Right cardiac atrium (tissue), 5 donors: Measurements from ENCODE around the gene MAML3. TPM values are rescaled to one million over a fixed set of nuclear protein-coding genes. Genes with fewer than 3 reads are reported as not detected.

ENCODE experiments used
- ATAC-seq, 2 donors: fragments of 200-7000 bp; cut with Tn5 transposase; one replicate each; pipeline versions ENCODE4 v1.8.0 to v1.9.1; 2020; ENCODE audit warnings: moderate library complexity in 2 of 2, mild to moderate bottlenecking in 1 of 2
- DNase-seq, 3 donors: peaks; one replicate each; pipeline ENCODE4 v3.0.0-alpha.2; 2020
- H3K27ac ChIP-seq: one replicate; pipeline ENCODE4 v1.5.1; 2013; ENCODE audit warnings: mild to moderate bottlenecking, low read length, control low read depth, moderate library complexity
- H3K27me3 ChIP-seq: one replicate; pipeline ENCODE4 v1.6.1; 2013; ENCODE audit not compliant: control insufficient read depth, insufficient read depth
- H3K4me1 ChIP-seq: one replicate; pipeline ENCODE4 v1.6.1; 2013; ENCODE audit warnings: low read length; ENCODE audit not compliant: control insufficient read depth, insufficient read depth
- H3K4me3 ChIP-seq: one replicate; pipeline ENCODE4 v1.5.1; 2013; ENCODE audit warnings: low read length, control low read depth
- H3K9me3 ChIP-seq: one replicate; pipeline ENCODE4 v1.6.1; 2013; ENCODE audit warnings: low read length; ENCODE audit not compliant: control insufficient read depth
- WGBS: extraction: QIAGEN DNeasy Blood & Tissue Kit; methylation state at CpG from one replicate; pipeline ENCODE4 v1.1.7; 2013; 5-methylcytosine and 5-hydroxymethylcytosine counted together
- intact Hi-C, 4 donors: fragments of 100-400 bp; cut with DNase I; formaldehyde crosslinking; loops; one replicate each; pipeline versions ENCODE4 v1.11.0 to v1.14.0; 2022 to 2023
- polyA plus RNA-seq: library from polyadenylated mRNA; stranded (reverse); fragments of 200-250 nt; gene quantifications from one replicate; pipeline ENCODE4 v1.2.3, GENCODE V29; 2013
- total RNA-seq, 4 donors: library from RNA; stranded (reverse); fragmentation: NEBNext Ultra II Directional; extraction: Animal tissue kit (Norgen Biotek cat#: 25700); gene quantifications; one replicate each; pipeline ENCODE4 v1.2.1, GENCODE V29; 2021
- donor health status: healthy with polysubstance abuse.
- donor health status: DM: no; HTN: yes; CAD: no.
- donor health status: DM: no; HTN: no; CAD: no.
- donor health status: DM: no; HTN: yes; CAD: no; lungs with severe emphysema.
- donor health status: DM: yes; HTN: yes; CAD: no.

Gene MAML3
- total and polyA plus RNA-seq, 5 donors: 1.6 to 4.2 (median 3.2) TPM

- Histone ChIP-seq H3K27ac (peak overlapping the region; percentile 97), H3K27me3 (no peaks in the 10 kb centered on the region), H3K4me1 (peaks cover 30% of the 10 kb centered on the region), H3K9me3 (no peaks in the 10 kb centered on the region), H3K4me3 (no peak overlapping the region)
- intact Hi-C loops: loop anchor here in 1 of 4 donors (10.0 kb wide), 1 partner anchor 155 kb away; no protein-coding TSS in a partner anchor
- 14% methylated on average over 3 of the region's 3 CpGs for WGBS
- peak; percentile 68 to 78 for ATAC-seq
- peak in 1 of 3 donors; percentile 39 for DNase-seq
Observed at GRCh38 chr4:139919521-139919920, 234.5 kb downstream of the MAML3 start.

DNA sequence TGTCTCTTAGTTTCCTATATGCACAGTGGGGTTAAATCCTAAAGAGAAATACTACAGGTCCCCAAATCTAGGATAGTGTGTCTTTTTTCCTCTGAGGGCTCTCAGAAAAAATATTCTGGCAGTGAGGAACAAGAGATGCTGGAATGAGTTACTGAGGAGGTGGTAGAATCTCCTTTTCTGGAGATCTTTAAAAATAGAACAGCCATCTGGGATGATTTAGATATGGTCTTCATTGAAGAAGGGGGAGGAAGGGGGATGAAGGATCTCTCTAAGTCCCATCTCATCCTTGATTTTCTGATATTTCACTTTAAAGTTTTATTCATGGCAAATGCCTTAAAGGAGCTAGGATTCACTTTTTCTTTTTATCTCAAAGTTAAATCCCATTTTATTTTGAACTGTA lies 235.0 kb downstream of the MAML3 start:
- Histone ChIP-seq H3K27ac (peak overlapping the region; percentile 80), H3K4me3 (no peak overlapping the region), H3K9me3 (no peaks in the 10 kb centered on the region), H3K4me1 (peaks cover 30% of the 10 kb centered on the region), H3K27me3 (no peaks in the 10 kb centered on the region)
- intact Hi-C loops: loop anchor here in 1 of 4 donors (10.0 kb wide), 1 partner anchor 154 kb away; no protein-coding TSS in a partner anchor
- DNase-seq (no peak), ATAC-seq (no peak)

DNA sequence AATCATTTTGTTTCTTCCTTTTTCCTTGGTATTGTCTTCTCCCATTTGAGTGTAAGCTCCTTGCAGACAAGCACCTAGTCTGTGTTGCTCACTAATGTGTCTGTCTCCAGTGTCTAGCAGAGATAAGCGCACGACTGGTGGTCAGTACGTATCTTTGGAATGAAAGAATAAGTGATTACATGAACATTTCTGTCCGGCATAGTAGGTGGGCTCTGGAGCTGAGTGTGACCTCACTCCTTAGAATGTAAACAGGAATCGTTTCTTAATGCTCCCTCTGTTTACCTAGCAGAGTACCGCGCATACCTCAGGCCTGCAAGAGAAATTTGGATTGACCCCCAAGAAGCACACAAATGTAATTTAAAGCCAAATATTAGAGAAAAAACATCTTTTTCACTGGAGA lies 235.4 kb downstream of the MAML3 start:
- Histone ChIP-seq H3K27ac (peak overlapping the region; percentile 80), H3K4me3 (no peak overlapping the region), H3K9me3 (no peaks in the 10 kb centered on the region), H3K27me3 (no peaks in the 10 kb centered on the region), H3K4me1 (peaks cover 30% of the 10 kb centered on the region)
- ATAC-seq (no peak), DNase-seq (no peak)
- 67% methylated on average over 7 of the region's 7 CpGs for WGBS
- intact Hi-C loops: loop anchor here in 1 of 4 donors (10.0 kb wide), 1 partner anchor 154 kb away; no protein-coding TSS in a partner anchor

GRCh38 chr4:139917896-139918295 lies 236.1 kb downstream of the MAML3 start:
- Histone ChIP-seq H3K4me1 (peaks cover 30% of the 10 kb centered on the region), H3K9me3 (no peaks in the 10 kb centered on the region), H3K27me3 (no peaks in the 10 kb centered on the region), H3K4me3 (no peak overlapping the region), H3K27ac (peak overlapping the region; percentile 80)
- WGBS: 96% methylated on average over 6 of the region's 6 CpGs
- no peak for ATAC-seq
- intact Hi-C loops: loop anchor here in 1 of 4 donors (10.0 kb wide), 1 partner anchor 153 kb away; no protein-coding TSS in a partner anchor
- DNase-seq: no peak

DNA sequence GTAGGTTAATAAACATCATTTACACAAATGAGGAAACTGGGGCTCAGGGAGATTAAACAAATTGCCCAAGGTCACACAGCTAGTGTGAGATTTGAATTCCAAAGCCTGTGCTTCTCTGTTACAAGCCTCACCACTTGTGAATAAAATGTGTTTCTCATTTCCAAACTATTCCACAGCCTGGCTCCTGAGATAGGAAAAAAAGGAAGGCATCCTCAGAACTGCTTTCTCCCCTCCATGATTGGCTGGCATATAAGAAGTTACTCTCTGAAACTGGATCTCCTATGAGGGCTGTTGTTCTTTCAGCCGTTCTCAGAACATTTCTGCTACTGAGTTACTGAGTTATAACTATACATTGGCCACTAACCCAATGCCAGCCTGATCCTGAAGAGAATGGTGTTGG lies 237.9 kb downstream of the MAML3 start:
- DNase-seq: no peak
- WGBS: 40% methylated on average over 1 of the region's 1 CpG
- H3K9me3 ChIP-seq: no peaks in the 10 kb centered on the region
- H3K27ac ChIP-seq: peak overlapping the region; percentile 68
- H3K4me3 ChIP-seq: no peak overlapping the region
- intact Hi-C loops: loop anchor here in 1 of 4 donors (10.0 kb wide), 1 partner anchor 151 kb away; no protein-coding TSS in a partner anchor
- H3K4me1 ChIP-seq: peaks cover 22% of the 10 kb centered on the region
- H3K27me3 ChIP-seq: no peaks in the 10 kb centered on the region
- ATAC-seq: no peak

- Histone ChIP-seq H3K27me3 (no peaks in the 10 kb centered on the region), H3K27ac (peak overlapping the region; percentile 68), H3K4me3 (no peak overlapping the region), H3K4me1 (peaks cover 15% of the 10 kb centered on the region), H3K9me3 (no peaks in the 10 kb centered on the region)
- 53% methylated on average over 2 of the region's 2 CpGs for WGBS
- intact Hi-C loops: loop anchor here in 1 of 4 donors (10.0 kb wide), 1 partner anchor 150 kb away; no protein-coding TSS in a partner anchor
- no peak for ATAC-seq
- DNase-seq: no peak
Observed at GRCh38 chr4:139915037-139915436, 238.9 kb downstream of the MAML3 start.

DNA sequence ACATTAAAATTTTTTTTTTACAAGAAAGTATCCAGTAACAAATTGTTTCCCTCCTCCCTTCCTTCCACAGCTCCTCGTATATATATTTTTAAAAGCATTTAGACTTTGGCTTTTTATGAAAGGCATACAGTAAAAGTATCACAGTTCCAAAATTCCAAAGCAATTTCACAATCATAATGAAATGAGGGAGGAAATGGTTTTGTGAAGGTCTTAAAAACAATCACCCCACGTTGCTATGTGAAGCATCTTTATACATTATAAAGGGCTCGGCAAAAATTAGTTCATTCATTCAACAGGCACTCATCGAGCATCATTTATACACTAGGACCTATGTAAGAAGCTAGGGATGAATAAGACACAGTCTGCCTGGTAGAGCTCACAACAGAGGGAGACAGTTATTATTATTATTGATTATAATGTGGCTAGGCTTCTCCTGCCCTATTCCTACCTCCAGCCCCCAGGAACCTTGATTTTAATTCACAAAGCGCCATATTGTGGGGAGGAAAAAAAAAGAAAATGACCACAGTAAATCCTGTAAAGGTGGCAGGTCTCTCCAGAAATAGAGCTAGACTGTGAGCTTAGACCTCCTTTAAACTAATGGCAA lies 239.9 kb downstream of the MAML3 start:
- intact Hi-C loops: loop anchor here in 1 of 4 donors (10.0 kb wide), 1 partner anchor 149 kb away; no protein-coding TSS in a partner anchor
- no peak overlapping the region for H3K27ac ChIP-seq
- no peak for DNase-seq
- no peaks in the 10 kb centered on the region for H3K27me3 ChIP-seq
- ATAC-seq: no peak
- H3K9me3 ChIP-seq: no peaks in the 10 kb centered on the region
- peak overlapping the region; percentile 36 for H3K4me3 ChIP-seq
- peaks cover 15% of the 10 kb centered on the region for H3K4me1 ChIP-seq
- WGBS: 41% methylated on average over 5 of the region's 5 CpGs

DNA sequence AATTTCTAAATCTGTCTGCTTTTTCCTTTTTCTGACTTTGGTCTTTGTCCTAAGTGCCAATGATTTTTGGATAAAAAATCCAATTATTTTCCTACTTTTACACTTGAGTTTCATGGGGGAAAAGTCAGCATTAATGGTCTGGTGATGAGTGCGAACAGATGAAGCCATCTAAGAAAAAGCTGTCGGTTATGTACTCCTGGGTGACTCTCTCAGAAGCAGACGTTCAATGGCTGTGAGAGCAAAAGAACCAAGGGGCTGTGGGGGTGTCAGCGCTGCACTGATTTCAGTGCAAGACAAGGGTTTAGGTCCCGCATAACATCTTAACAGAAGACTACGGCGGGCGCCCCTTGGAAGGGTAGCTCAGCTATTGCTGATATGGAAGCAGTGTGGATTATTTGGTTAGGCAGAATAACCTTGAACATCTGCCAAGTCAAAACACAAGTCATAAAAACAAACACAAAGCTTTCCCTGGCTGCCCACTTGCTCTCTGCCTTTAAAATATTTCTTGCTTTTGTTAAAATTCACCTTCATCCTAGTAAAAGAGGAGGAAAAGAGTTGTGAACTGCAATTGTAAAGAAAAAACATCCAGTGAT lies 240.5 kb downstream of the MAML3 start:
- Histone ChIP-seq H3K27me3 (no peaks in the 10 kb centered on the region), H3K27ac (peak overlapping the region; percentile 82), H3K4me1 (peaks cover 15% of the 10 kb centered on the region), H3K9me3 (no peaks in the 10 kb centered on the region), H3K4me3 (peak overlapping the region; percentile 36)
- 29% methylated on average over 8 of the region's 8 CpGs for WGBS
- DNase-seq (peak in 2 of 3 donors; percentile 53 to 60), ATAC-seq (peak; percentile 39 to 46)
- intact Hi-C loops: loop anchor here in 1 of 4 donors (10.0 kb wide), 1 partner anchor 149 kb away; no protein-coding TSS in a partner anchor

DNA sequence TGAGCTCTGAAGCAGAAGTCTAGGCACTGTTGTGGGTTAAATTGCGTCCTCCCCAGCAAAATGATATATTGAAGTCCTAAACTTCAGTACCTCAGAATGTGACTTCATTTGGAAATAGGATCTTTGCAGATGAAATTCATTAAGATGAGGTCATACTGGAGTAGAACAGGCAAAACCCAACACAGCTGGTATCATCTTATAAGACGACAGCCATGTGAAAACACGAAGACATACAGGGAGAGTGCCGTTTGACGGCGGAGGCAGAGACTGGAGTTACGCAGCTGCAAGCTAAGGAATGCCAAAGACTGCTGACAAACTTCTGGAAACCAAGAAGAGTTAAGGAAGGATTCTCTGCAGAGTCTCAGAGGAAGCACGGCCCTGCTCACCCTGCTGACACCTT lies 241.5 kb downstream of the MAML3 start:
- 88% methylated on average over 8 of the region's 8 CpGs for WGBS
- ATAC-seq (no peak), DNase-seq (no peak)
- H3K27me3 ChIP-seq: no peaks in the 10 kb centered on the region
- H3K4me1 ChIP-seq: peaks cover 15% of the 10 kb centered on the region
- H3K9me3 ChIP-seq: no peaks in the 10 kb centered on the region
- intact Hi-C loops: loop anchor here in 1 of 4 donors (10.0 kb wide), 1 partner anchor 148 kb away; no protein-coding TSS in a partner anchor
- H3K4me3 ChIP-seq: no peak overlapping the region
- H3K27ac ChIP-seq: peak overlapping the region; percentile 27

DNA sequence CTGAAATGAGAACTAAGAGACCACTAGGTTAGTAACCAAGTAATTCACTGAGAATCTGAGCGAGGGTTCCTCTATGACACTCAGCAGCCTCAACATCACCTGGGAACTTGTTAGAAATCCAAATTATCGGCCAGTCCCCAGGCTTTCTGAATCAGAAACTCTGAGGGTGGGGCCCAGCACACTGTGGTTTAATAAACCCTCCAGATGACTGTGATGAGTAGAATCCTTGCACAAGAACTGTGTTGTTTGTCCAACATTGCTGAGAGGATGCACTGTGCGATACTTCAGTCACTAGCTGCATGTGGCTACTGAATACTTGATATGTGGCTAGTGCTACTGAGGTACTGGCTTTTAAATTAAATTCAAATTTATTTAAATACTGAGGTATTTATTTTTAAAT lies 243.9 kb downstream of the MAML3 start:
- Histone ChIP-seq H3K9me3 (no peaks in the 10 kb centered on the region), H3K4me1 (peaks cover 5% of the 10 kb centered on the region), H3K4me3 (no peak overlapping the region), H3K27me3 (no peaks in the 10 kb centered on the region), H3K27ac (no peak overlapping the region)
- DNase-seq: no peak
- WGBS: 95% methylated on average over 3 of the region's 3 CpGs
- intact Hi-C loops: loop anchor here in 1 of 4 donors (10.0 kb wide), 1 partner anchor 145 kb away; no protein-coding TSS in a partner anchor
- ATAC-seq: no peak
